K562 (cell line): ENCODE measurements around the gene MBD5.

Source experiments
- TF ChIP-seq, protein P1 (sequence below), 3 experiments: fragments of 200-800 bp in 1 of 3; fragments of 250-450 bp in 1 of 3; fragments of 450-650 bp in 1 of 3; sonication (Bioruptor Pico) in 1 of 3; sonication (Bioruptor generic) in 1 of 3; formaldehyde crosslinking in 1 of 3; IDR thresholded peaks; 2 replicates each; pipeline versions ENCODE4 v1.6.1 to v1.8.0; 2016 to 2022; ENCODE audit warnings: mild to moderate bottlenecking in 2 of 3, missing genetic modification characterization in 2 of 3, missing compliant biosample characterization in 1 of 3, moderate library complexity in 1 of 3
- TF ChIP-seq, protein P2 (sequence below): fragments of 450-650 bp; formaldehyde crosslinking; IDR thresholded peaks from 2 replicates; pipeline ENCODE4 v1.4.0; 2022; ENCODE audit warnings: missing genetic modification characterization

DNA sequence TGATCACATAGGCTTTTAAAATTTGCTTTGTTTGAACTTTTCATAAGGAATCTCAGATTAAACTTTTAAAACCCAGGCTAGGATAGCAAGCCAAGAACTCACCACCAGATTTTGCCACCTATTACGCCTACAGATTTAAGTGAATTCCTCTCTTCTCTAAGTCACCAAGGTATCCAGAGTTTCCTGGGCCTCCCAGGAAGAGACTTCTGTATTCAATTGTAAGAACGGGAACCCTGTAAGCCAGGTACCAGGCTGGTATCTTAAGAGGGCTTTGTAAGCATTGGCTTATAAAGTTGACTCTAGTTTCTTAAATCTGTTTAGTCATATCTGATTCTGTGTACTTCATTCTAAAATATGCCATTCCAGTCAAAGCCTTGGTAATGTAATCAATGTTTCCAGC lies 285.1 kb downstream of the MBD5 start:
- TF ChIP-seq, protein P1, sequence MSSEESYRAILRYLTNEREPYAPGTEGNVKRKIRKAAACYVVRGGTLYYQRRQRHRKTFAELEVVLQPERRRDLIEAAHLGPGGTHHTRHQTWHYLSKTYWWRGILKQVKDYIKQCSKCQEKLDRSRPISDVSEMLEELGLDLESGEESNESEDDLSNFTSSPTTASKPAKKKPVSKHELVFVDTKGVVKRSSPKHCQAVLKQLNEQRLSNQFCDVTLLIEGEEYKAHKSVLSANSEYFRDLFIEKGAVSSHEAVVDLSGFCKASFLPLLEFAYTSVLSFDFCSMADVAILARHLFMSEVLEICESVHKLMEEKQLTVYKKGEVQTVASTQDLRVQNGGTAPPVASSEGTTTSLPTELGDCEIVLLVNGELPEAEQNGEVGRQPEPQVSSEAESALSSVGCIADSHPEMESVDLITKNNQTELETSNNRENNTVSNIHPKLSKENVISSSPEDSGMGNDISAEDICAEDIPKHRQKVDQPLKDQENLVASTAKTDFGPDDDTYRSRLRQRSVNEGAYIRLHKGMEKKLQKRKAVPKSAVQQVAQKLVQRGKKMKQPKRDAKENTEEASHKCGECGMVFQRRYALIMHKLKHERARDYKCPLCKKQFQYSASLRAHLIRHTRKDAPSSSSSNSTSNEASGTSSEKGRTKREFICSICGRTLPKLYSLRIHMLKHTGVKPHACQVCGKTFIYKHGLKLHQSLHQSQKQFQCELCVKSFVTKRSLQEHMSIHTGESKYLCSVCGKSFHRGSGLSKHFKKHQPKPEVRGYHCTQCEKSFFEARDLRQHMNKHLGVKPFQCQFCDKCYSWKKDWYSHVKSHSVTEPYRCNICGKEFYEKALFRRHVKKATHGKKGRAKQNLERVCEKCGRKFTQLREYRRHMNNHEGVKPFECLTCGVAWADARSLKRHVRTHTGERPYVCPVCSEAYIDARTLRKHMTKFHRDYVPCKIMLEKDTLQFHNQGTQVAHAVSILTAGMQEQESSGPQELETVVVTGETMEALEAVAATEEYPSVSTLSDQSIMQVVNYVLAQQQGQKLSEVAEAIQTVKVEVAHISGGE (CRISPR knock-in tag; IDR thresholded peaks at IDR 0.05) = no peak
- TF ChIP-seq, protein P2, sequence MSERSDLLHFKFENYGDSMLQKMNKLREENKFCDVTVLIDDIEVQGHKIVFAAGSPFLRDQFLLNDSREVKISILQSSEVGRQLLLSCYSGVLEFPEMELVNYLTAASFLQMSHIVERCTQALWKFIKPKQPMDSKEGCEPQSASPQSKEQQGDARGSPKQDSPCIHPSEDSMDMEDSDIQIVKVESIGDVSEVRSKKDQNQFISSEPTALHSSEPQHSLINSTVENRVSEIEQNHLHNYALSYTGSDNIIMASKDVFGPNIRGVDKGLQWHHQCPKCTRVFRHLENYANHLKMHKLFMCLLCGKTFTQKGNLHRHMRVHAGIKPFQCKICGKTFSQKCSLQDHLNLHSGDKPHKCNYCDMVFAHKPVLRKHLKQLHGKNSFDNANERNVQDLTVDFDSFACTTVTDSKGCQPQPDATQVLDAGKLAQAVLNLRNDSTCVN = no peak
